Esophagus squamous epithelium (tissue), 5 donors: ENCODE data around the gene SLC28A1. TPM values are rescaled to one million over a fixed set of nuclear protein-coding genes. Genes with fewer than 3 reads are reported as not detected.

Source experiments
- DNase-seq: peaks from one replicate; lab custom pipeline; 2025; lab: John Stamatoyannopoulos, UW
- H3K27ac ChIP-seq, 4 donors: fragments of 200-600 bp; sonication (generic); one replicate each; pipeline ENCODE4 v1.5.1; 2016 to 2019; ENCODE audit warnings: mild to moderate bottlenecking in 1 of 4
- H3K27me3 ChIP-seq, 4 donors: fragments of 200-600 bp; sonication (generic); 1 replicate in 3 of 4; 2 replicates in 1 of 4; pipeline versions ENCODE4 v1.5.1 to v1.6.0; 2017 to 2021; ENCODE audit warnings: antibody characterized with exemption in 1 of 4
- H3K36me3 ChIP-seq, 3 donors: fragments of 200-600 bp; sonication (generic); one replicate each; pipeline ENCODE4 v1.5.1; 2016 to 2019
- H3K4me1 ChIP-seq, 3 donors: fragments of 200-600 bp; sonication (generic); one replicate each; pipeline ENCODE4 v1.5.1; 2017 to 2019
- H3K4me3 ChIP-seq, 4 donors: fragments of 200-600 bp; sonication (generic); 1 replicate in 3 of 4; 2 replicates in 1 of 4; pipeline ENCODE4 v1.5.1; 2016 to 2019; ENCODE audit warnings: mild to moderate bottlenecking in 2 of 4, moderate library complexity in 1 of 4
- H3K9me3 ChIP-seq, 3 donors: fragments of 200-600 bp; sonication (generic); one replicate each; pipeline ENCODE4 v1.5.1; 2016 to 2019
- POLR2A ChIP-seq, 4 donors: fragments of 450-650 bp; IDR thresholded peaks; one replicate each; pipeline ENCODE4 v1.6.1; 2017; ENCODE audit warnings: antibody characterized with exemption in 4 of 4, mild to moderate bottlenecking in 4 of 4, moderate library complexity in 3 of 4
- WGBS, 2 donors: methylation state at CpG; one replicate each; pipeline ENCODE4 v1.1.5; 2018; 5-methylcytosine and 5-hydroxymethylcytosine counted together
- intact Hi-C: fragments of 100-400 bp; cut with DNase I; formaldehyde crosslinking; loops from one replicate; pipeline ENCODE4 v1.15.0; 2022
- total RNA-seq, 4 donors: library from RNA; depleted of rRNA; stranded (reverse); fragments of >200 nt; gene quantifications; one replicate each; pipeline ENCODE4 v1.1.0, GENCODE V29; 2016
- TF ChIP-seq, protein P1 (sequence below), 6 experiments: fragments of 450-650 bp in 4 of 6; fragments of 200-600 bp in 2 of 6; sonication (generic) in 2 of 6; IDR thresholded peaks; one replicate each; pipeline ENCODE4 v1.5.1; 2016 to 2019; ENCODE audit warnings: antibody characterized with exemption in 6 of 6, mild to moderate bottlenecking in 4 of 6, moderate library complexity in 4 of 6
- donor health status: DM: yes; HTN: yes; CAD: no.

Gene SLC28A1
- total RNA-seq, 4 donors from 2014 or later: not detected

DNA sequence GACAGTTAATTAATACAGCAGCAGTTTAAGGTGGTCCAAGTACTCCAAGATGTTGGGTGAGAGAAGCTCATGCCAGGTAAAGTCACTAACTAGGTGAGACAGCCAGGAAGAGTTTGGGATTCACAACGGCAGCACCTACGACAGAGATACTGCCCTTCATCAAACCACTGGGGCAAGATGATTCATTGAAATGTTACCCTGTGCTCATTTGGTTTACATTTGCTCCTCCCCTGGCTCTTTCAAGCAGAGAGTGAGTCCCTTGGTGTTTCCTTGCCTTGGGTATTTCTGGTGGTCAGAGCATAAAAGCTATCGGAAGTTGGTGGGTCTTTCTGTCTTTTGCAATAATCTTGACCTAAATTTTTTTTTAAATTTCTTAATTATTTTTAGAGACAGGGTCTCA is 77.2 kb downstream of the SLC28A1 start:
- TF ChIP-seq POLR2A (IDR thresholded peaks at IDR 0.05): no peak
- TF ChIP-seq, protein P1, sequence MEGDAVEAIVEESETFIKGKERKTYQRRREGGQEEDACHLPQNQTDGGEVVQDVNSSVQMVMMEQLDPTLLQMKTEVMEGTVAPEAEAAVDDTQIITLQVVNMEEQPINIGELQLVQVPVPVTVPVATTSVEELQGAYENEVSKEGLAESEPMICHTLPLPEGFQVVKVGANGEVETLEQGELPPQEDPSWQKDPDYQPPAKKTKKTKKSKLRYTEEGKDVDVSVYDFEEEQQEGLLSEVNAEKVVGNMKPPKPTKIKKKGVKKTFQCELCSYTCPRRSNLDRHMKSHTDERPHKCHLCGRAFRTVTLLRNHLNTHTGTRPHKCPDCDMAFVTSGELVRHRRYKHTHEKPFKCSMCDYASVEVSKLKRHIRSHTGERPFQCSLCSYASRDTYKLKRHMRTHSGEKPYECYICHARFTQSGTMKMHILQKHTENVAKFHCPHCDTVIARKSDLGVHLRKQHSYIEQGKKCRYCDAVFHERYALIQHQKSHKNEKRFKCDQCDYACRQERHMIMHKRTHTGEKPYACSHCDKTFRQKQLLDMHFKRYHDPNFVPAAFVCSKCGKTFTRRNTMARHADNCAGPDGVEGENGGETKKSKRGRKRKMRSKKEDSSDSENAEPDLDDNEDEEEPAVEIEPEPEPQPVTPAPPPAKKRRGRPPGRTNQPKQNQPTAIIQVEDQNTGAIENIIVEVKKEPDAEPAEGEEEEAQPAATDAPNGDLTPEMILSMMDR (IDR thresholded peaks at IDR 0.05): no peak
- H3K4me3 ChIP-seq: no peak overlapping the region
- no peak for DNase-seq
- H3K4me1 ChIP-seq: peaks cover 0 to 10% (median 0%) of the 10 kb centered on the region in 3 donors
- H3K36me3 ChIP-seq: no peaks in the 10 kb centered on the region
- intact Hi-C loops: loop anchor here (10.0 kb wide), 1 partner anchor 203 kb away; no protein-coding TSS in a partner anchor
- WGBS, 2 donors: 74 to 86% methylated on average over 3 of the region's 3 CpGs
- peaks cover 0 to 8% (median 7%) of the 10 kb centered on the region in 3 donors for H3K9me3 ChIP-seq
- H3K27me3 ChIP-seq: no peaks in the 10 kb centered on the region
- no peak overlapping the region for H3K27ac ChIP-seq

DNA sequence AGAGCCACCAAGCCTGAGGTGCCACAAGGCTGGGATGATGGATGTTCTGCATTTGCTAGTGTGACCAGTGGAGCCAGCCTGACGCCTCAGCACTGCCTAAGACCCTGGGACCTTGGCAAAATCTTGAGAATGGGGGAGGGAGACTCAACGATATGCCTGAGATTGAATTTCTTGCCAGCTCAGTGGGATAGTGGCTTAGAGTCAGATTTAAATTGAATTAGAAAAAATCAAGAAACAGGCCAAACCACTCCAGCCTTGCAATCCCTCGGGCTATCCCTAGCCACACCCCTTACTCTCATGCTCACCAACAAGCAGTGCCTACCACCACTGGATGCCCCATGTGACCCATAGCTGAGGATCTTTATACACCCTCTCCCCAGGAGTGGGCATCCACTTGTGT is 78.5 kb downstream of the SLC28A1 start:
- DNase-seq: no peak
- intact Hi-C loops: loop anchor here (10.0 kb wide), 1 partner anchor 202 kb away; no protein-coding TSS in a partner anchor

DNA sequence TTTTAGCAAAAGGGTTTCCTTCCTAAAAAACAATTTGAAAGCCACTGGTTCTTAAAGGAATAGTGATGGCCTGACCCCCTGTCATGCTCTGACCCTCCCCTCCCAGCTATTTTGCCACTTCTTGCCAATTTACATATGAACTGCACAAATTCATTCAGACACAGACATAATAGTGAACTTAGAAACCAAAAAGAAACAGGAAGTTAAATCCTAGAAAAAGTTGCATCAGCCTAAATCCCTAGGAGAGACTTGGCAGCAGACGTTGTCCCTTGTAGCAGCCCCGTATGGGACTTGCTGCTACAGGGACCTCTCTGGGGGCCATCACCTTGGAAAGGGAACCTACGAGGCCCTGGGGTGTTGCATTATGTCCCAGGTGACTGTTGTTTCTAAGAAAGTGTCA is 82.9 kb downstream of the SLC28A1 start:
- Histone ChIP-seq H3K27ac (no peak overlapping the region), H3K4me1 (peaks cover 0 to 9% (median 0%) of the 10 kb centered on the region in 3 donors), H3K27me3 (no peaks in the 10 kb centered on the region), H3K9me3 (peaks cover 0 to 8% (median 7%) of the 10 kb centered on the region in 3 donors), H3K36me3 (no peaks in the 10 kb centered on the region), H3K4me3 (no peak overlapping the region)
- TF ChIP-seq, protein P1 (IDR thresholded peaks at IDR 0.05): no peak
- no peak for TF ChIP-seq POLR2A (IDR thresholded peaks at IDR 0.05)
- DNase-seq: no peak
- 37 to 58% methylated on average over 3 of the region's 3 CpGs for WGBS, 2 donors
- intact Hi-C loops: loop anchor here (10.0 kb wide), 1 partner anchor 197 kb away; no protein-coding TSS in a partner anchor

More for the DNA sequence above, 78.5 kb downstream of the SLC28A1 start:
- TF ChIP-seq POLR2A (IDR thresholded peaks at IDR 0.05): no peak
- TF ChIP-seq, protein P1 (IDR thresholded peaks at IDR 0.05): no peak
- H3K27ac ChIP-seq: no peak overlapping the region
- H3K4me3 ChIP-seq: no peak overlapping the region
- no peaks in the 10 kb centered on the region for H3K27me3 ChIP-seq
- 37 to 53% methylated on average over 2 to 3 of the region's 3 CpGs for WGBS, 2 donors
- H3K4me1 ChIP-seq: peaks cover 0 to 10% (median 0%) of the 10 kb centered on the region in 3 donors
- H3K9me3 ChIP-seq: peaks cover 0 to 8% (median 7%) of the 10 kb centered on the region in 3 donors
- no peaks in the 10 kb centered on the region for H3K36me3 ChIP-seq

DNA sequence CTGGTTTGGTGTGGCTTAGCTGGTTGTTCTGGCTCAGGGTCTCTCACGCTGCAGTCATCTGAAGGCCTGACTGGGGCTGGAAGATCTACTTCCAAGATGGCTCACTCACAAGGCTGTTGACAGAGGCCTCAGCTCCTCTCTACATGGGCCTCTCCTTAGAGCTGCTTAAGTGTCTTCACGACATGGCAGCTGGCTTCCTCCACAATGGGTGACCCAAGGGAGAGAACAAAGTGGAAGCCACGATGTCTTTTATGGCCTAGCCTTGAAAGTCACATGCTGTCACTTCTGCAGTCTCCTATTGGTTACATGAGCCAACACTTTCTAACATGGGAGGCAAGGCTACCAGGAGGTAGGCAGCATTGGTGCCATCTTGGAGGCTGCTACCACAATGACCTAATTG is 83.8 kb downstream of the SLC28A1 start:
- Histone ChIP-seq H3K4me3 (no peak overlapping the region), H3K4me1 (no peaks in the 10 kb centered on the region), H3K27ac (no peak overlapping the region), H3K27me3 (no peaks in the 10 kb centered on the region), H3K36me3 (no peaks in the 10 kb centered on the region), H3K9me3 (peaks cover 0 to 8% (median 7%) of the 10 kb centered on the region in 3 donors)
- intact Hi-C loops: loop anchor here (10.0 kb wide), 1 partner anchor 196 kb away; no protein-coding TSS in a partner anchor
- DNase-seq: no peak
- TF ChIP-seq, protein P1 (IDR thresholded peaks at IDR 0.05): no peak
- no peak for TF ChIP-seq POLR2A (IDR thresholded peaks at IDR 0.05)
- WGBS, 2 donors: 76 to 93% methylated on average over 2 to 3 of the region's 3 CpGs

DNA sequence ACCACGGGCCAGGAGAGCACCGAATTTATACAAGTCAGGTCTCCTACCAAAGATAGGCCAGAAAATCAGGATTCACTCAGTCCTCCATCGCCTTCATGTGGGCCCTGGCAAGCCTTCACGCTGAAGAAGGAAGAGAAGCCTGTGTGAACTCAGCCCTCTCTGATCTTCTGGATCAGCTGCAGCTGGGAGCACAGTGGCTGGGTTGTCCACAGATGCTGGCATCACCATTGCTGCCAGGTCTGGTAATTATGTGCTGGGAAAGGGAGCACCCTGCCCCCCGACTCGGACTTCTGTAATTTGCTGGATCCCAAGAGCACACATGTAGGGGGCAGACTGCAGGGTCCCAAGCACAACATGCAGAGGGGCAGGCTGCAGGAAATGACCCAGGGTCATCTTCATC is 84.8 kb downstream of the SLC28A1 start:
- H3K9me3 ChIP-seq: peaks cover 0 to 8% (median 7%) of the 10 kb centered on the region in 3 donors
- TF ChIP-seq POLR2A (IDR thresholded peaks at IDR 0.05): no peak
- TF ChIP-seq, protein P1 (IDR thresholded peaks at IDR 0.05): no peak
- no peaks in the 10 kb centered on the region for H3K4me1 ChIP-seq
- no peak overlapping the region for H3K4me3 ChIP-seq
- 74% methylated on average over 5 of the region's 6 CpGs; no CpG with 5 or more reads in 1 of the 2 donors for WGBS, 2 donors
- H3K27ac ChIP-seq: no peak overlapping the region
- no peak for DNase-seq
- no peaks in the 10 kb centered on the region for H3K27me3 ChIP-seq
- intact Hi-C loops: loop anchor here (10.0 kb wide), 1 partner anchor 196 kb away; no protein-coding TSS in a partner anchor
- no peaks in the 10 kb centered on the region for H3K36me3 ChIP-seq
